ENCODE measurements around the gene FAM78B. TPM values are rescaled to one million over a fixed set of nuclear protein-coding genes. Genes with fewer than 3 reads are reported as not detected.

FAM78B gene
- total RNA-seq, 1 donor from 2014 or later = not detected

DNA sequence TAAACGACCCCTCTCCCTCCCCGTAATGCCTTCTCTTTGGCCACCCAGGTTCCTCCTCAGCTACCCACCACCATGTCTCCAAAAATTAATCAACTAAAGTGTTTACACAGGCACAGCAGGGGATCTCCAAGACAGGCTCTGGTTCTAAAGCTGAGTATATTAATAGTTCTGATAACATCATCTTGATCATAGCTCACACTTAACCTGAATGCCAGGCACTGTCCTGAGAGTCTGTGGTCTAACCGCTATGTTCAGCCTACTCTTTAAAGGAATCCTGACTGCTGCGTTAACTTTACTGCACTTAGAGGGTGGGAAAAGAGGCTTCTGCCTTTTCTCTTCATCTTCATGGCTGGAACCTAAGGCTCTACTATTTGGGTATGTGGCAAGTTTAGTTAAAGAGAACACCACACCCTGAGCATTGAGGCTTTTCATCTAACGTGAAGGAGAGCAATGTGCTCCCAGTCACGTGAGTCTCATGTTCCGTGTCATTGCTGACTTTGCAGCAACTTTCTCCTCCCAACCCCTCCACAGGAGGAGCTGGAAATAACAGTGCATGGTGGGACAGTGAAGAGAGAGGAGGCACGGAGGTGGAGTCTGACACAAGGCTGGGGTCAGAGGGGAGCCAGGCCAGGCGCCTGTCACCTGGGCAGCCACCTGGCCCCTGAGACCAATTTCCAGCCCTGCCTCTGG lies 86.4 kb downstream of the FAM78B start:
- DNase-seq (ENCODE audit: extremely low read depth, low read depth, low spot score) = no peak

DNA sequence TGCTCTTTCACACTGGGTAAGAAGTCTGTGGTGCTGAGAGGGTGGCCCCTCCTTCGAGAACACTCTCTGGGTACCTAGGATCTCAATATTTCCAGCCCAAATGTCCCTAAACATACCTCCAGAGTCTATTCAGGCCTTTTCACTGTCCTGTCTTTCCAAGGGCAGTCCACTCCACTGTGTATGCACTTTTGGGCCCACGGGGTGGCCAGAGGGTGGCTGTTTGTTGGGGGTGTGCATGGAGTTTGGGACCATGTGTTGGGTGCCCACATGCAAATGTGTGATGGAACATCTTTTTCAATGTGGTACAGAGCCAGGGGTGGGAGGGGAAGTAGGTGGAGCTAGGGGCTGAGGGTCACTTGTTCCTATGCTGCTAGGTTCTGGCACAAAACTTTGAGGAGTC lies 87.5 kb downstream of the FAM78B start:
- no peak for DNase-seq (ENCODE audit: extremely low read depth, low read depth, low spot score)

DNA sequence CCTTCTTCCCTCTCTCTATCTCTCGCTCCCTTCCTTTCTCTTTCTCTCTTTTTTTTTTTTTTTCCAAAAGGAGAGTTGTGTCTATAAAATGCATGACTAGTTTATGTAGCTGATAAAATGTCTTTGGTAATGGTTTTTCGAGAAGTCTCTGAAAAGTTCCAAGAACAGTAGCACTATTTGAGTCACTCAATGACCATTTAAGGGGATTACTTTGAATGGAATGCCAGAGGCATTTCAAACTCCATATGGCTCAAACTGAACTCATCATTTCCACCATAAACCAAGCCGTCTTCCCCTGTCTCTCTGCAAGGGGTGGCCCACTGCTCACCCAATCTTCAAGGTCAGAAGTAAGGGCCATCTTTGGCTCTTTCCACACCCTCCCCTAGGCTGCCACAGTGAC lies 93.3 kb downstream of the FAM78B start:
- DNase-seq (ENCODE audit: extremely low read depth, low read depth, low spot score) = no peak

DNA sequence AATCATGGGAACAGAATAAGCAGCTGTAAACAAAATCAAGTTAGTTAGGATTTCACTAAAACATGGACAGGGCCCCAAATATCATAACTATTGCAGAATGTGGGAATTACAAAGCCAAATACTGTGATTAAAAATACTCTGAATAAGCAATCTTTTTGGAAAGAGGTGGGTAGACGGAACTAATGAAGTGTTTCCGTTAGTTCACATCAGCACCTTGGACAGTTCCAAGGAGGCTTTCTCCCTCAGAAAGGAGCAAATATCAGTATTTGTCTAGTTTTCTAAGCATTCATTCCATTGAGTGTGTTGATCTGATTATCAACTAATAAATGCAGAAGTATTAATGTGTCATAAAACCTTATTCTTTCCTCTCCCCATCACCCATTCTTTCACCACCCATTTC lies 97.4 kb downstream of the FAM78B start:
- no peak for DNase-seq (ENCODE audit: extremely low read depth, low read depth, low spot score)

DNA sequence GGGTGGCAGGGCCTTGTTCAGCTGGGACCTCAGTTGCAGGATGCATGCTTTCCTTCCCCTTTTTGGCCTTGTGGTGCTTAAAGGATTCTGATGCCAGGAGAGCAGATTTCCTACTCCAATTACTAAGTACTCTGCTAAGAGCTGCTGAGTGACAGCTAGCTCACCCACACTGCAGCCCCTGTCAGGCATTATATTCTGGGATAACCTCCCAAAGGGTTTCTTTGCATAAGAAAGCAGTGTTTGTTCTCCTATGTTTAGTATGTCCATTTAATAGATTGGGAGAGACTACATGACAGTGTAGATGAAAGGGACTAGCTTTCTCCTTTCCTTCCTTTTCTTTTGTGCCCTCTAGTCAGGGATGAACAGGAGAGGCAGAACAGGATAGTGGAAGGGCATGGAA lies 100.7 kb downstream of the FAM78B start:
- no peak for DNase-seq (ENCODE audit: extremely low read depth, low read depth, low spot score)

DNA sequence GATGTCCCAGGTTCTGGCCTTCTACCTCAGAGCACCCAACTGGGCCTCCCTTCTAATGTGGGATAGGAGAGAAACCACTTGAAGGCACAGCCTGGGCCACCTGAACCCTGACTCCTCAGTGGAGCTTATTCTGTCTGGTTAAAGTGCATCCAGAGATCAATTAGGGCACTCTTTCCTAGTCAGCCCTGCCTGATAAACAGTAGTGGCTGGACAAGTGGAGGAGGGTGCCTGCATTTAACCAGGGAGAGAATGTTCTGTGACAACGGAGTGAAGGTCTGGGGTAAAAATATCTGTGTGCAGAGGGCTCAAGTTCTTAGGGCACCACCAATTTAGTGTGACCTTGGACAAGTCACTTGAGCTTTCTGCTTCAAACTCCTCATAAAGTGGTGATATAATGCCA lies 101.8 kb downstream of the FAM78B start:
- no peak for DNase-seq (ENCODE audit: extremely low read depth, low read depth, low spot score)

DNA sequence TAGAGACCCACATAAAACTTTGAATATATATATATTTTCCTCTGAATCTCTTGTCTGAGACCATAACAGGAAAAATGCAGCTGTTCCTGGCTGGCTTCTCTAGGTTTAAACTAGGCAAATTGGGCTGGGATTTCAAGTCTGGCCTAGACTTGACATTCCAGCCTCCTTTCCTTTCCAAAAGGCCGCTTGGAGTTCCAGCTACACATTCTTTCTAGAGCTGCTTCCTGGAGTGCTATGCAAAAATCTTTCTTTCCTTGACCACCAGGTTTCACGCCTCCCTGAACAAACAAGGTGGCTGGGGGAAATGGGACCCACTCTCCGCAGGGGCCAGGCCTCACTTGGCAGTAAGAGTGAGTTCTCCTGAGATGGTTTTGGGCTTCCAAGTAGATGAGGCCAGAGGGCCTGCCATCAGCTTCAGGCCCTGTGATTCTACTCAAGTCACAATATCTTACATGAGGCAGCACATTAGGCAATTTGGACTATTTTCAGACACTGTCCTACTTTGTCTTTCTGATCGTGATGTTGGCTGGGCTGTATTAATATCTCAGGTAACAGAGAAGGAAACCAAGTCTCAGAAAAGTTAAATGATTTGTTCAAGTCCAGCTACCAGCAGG lies 102.4 kb downstream of the FAM78B start:
- no peak for DNase-seq (ENCODE audit: extremely low read depth, low read depth, low spot score)

DNA sequence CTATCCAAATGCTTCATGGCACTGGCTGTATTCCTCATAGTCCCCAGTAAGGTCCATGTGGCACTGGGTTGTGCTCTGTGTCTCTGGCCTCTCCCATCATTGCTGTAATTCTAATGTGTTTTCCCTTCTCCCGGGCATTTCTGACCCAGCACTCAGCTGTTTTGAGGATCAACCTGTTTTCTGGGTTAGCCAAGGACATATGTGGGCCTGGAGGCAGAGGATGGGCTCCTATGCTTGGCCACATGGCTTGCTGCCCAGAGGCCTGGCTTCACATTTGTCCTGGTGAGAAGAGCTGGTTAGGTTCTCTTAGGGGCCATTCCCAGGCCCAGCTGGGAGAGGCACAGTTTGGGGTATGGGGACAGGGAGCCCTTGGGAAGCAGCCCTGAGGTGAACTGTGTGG lies 103.1 kb downstream of the FAM78B start:
- DNase-seq (ENCODE audit: extremely low read depth, low read depth, low spot score) = no peak

DNA sequence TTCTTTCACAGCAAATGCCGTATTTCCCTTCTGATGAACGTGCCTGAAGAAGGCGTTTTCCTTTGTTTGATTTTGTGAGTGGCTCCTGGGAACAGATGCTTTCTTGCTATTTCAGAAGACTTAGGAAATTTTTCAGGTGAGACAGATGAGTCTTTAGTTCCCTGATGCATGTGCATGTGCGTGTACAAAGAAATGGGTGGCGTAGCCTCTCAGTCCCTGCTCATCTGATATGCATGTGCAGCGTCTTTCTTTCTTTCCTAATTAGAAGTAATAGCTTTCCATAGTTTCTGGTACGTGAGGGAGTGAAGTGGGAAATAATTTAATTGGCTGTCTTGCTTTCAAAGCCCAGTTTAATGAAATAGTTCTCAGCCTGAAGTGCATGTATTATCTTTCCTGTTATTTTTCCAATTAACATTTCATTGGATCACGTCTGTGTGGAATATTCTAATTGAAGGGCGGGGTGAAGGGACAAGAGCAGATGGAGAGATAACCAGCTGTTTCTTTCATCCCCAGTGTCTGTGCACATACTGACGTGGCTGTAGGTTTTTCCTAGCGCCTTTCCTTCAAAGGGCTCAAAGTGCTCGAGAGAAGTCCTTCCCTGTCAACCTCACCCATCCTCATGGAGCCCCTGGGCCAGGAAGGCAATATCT lies 104.3 kb downstream of the FAM78B start:
- no peak for DNase-seq (ENCODE audit: extremely low read depth, low read depth, low spot score)

DNA sequence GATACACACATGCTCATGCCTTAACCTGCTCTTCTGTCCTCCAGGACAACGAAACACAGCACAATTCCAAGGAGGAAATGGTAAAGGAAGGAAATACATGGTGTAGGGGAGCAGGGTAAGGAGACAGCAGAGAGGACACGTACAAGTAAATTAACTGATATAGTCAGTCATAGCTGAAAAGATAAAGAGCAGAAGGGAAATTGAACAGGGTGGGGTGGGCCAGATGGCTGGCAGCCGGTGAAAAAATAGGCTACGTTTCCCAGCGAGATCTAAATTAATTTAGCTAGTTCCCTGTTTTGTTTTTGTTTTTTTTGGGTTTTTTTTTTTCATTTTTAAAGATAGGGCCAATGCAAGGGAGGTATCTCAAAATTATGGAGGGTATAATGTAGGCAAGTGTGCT lies 109.2 kb downstream of the FAM78B start:
- DNase-seq (ENCODE audit: extremely low read depth, low read depth, low spot score) = no peak

DNA sequence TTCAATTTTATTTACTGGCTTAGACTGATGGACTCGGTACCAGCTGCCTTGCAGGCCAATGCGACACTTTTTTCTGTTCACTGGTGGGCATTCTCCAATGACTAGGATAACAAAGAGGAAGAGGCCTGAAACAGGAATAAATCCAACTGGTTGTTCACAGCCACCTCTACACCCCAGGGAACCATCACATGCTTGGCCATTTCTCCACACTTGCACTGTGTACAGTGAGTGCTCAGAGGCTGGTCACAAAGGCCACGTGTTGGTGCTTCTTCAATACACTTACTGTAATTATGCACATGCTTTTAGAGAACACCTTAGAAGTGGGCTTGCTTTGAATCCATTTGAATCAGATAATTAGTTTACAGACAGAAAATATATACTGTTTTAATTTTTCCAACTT lies 113.4 kb downstream of the FAM78B start:
- no peak for DNase-seq (ENCODE audit: extremely low read depth, low read depth, low spot score)

DNA sequence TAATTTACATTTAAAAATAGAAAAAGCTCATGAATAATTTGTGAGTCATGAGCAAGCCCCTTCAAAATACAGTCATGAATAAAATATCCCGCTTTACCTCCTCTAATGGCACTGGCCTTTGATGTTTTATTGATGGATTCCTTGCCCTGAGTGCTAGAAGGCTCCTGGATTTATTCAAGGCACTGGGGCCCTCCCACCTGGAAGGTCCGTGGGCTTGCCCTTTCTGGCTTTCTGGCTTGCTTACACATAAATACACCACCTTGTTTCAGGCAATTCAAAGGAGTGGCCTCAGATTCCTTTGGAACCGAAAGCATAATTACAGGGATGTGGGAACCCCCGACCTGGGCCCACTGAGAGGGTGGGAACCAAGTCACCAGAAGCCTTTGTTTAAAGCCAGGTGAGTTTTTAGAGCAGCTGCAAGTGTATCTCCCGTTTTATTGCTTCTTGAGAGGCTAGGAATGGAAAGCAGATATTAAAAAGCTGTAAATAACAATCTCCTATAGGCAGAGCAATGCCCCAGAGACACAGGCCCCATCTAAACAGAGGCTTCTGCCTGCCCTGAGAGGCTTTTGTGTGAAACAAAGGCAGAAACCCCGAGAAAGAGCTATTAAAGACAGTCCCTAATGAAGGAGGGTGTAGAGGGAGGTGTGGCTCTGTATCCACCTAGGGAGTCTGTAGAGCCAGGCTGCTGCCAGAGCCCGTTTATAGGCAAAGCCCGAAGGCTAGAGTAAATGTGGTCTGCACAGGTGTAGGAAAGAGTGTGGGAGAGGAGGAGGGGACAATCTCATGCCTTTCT lies 126.4 kb downstream of the FAM78B start:
- DNase-seq (ENCODE audit: extremely low read depth, low read depth, low spot score) = no peak

DNA sequence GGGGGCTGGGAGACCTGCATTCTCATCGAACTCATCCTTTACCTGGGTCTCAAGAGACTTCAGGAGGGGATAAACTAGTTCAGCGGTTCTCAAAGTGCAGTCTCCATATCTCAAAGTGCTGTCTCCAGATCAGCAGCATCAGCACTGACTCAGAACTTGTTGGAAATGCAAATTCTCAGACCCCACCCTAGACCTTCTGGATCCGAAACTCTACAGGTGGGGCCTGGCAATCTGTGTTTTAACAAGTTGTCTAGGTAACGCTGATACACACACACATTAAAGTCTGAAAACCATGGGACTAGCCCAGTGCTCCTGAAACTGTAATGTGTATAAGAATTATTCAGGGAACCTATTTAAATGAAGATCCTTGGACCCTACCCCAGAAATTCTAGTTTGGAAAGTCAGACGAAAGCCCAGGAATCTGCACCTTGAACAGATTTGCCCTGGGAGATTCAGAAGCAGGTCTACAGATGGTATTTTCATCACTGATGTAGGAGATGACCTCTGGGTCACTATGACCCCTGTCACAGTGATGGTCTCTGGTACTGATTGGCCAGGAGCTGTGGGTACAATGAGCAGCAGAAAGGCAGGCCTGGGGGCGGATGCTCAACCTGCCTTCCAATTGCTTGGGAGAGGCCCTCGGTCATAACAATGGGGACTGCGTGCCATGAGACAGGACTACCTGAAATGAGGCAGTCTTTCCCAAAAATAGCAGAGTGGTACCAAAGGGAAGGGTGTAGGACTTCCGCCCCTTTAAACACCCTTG lies 127.2 kb downstream of the FAM78B start:
- no peak for DNase-seq (ENCODE audit: extremely low read depth, low read depth, low spot score)

DNA sequence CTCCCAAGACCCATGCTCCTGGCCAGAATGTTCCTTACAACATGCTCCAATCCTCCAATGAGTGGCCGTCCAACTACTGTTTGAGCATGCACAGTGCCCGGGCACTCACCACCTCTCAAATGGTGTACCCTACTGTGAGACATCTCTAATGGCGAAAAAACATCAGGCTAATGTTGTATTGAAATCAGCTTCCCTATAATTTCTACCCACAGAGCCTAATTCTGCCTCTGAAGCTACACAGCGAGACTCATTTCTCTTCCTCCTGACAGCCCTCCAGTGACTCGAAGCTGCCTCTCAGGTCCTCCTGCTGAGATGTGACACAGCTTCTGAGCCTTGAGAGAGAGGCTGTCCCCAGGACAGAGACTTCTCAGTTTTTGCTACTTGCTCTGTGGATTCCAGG lies 130.7 kb downstream of the FAM78B start:
- DNase-seq (ENCODE audit: extremely low read depth, low read depth, low spot score) = no peak

DNA sequence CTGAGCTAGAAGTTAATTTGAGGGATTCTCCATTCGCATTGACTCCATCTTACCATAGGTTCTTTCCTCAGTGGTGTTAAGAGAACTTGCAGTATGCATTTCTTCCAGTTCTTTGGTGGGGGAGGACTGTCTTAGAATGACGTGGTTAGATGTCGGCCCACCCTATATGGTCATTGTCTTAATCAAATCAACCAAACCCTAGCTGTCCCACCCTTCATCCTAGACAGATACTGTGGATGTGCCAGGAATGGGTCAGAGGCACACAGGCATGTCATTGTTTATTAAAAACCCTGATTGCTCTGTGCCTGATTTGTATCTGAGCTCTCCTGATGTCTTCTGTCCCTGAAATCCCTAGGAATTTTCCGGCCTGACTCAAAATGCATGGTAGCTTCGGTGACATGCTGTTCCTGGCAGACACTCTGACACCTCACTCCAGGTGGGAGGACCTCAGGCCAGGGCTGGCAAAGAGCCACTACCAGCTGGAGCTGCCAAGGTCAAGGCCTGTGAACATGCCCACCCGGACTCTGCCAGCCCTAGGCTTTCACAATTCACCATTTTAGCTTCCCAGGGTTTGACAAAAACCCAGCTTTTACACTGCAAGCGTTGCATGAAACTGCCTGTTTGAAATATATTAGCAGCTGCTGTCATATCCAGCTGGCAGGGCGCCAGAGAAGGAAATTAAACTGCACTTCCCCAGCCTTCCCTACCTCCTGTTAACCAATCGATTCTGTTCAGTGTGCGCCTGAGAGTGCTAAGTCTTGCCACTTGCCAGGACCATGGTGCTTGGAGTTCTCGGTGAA lies 134.0 kb downstream of the FAM78B start:
- DNase-seq (ENCODE audit: extremely low read depth, low read depth, low spot score) = no peak

DNA sequence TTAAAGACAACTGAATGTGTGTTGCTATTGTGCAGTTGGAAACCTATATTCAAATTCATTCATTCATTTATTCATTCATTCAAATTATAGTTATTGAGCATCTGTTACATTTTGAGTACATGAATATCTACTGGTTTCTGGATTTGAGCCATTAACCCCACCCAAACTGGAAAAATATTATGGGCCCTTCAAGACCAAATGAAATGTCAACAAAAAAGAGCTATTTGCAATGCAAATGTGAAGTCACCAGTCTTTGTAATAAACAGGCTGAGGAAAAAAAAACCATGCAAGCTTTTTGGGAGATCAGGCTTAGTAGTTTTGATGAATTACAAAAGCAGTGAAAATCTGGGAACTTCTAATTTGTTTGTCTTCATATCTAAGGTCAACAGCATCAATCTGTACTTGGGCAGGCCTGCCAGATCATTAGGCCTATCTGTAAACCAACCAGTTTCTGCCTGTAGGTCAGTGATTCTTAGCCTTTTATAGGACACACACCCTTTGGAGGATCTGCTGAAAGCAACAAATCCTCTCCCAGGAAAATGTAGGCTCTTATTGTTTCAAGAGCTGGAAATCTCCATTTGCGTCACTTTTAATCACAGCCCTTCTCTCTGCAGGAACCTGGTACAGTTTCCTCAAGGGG lies 134.7 kb downstream of the FAM78B start:
- DNase-seq (ENCODE audit: extremely low read depth, low read depth, low spot score) = no peak

DNA sequence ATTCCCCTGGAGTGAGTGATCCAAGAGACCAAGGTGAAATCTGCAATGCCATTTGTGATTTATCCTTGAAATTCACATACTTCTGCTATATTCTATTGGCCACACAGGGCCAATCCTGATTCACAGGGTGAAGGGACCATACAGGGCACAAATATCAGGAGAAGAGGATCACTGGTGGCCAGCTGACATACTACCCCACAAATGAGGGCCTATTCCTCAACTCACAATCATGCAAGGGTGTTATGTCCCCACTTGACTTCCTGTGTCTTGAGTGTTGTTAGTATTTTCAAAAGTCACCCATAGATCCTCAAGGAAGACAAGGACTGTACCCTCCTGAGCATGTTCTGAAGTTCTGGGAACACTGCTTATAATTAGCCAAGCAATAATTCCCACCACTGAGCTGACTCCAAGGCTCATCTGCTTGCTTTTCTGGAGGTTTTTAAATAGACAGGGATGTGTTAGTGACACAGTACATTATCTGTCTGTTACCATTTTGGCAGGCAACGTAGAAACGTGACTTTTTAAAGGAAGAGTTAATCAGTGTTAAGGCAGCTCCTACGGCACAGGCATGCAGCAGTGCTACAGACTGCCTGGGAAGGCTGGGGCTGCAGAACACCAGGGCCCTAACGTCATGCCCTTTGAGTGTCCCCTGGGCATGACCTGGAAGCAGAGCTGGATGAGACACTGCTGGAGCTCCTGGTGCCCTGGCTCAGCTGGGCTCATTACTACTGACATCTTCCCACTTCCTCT lies 137.4 kb downstream of the FAM78B start:
- DNase-seq (ENCODE audit: extremely low read depth, low read depth, low spot score) = no peak

DNA sequence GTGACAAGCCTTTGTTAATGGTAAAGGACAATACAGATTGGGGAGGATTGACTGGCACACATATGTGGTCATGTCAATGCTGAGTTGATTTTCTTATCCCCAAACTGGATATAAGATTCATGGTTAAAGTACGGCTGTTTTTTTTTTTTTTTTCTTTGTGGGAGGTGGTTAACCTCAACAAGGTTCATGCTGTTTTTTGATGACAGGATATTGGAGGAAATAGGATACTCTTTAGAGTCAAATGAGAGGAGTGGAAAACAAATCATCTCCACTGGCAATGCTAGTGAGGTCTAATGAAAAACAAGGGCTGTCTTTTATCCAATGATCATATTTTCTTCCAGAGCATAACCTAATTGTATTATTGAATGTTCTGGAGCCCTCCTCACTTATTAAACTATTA lies 140.2 kb downstream of the FAM78B start:
- no peak for DNase-seq (ENCODE audit: extremely low read depth, low read depth, low spot score)

DNA sequence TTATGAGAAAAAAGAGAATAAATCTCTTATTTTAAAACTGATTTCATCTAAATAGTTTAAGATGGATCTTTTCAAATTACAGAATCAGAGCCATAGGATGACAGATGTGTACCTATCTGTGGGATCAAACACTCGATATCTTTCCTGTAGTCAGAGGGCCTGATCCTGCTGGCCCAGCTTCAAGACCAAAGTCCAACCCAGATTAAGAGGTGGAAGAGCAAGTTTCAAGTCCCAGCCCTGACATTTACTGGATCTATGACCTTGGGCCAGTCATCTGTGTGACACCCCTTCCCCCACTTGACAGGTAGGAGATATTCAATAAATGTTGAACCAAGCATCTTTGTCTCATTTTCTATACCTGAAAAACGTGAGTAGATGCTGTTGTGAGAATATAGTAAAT lies 140.7 kb downstream of the FAM78B start:
- no peak for DNase-seq (ENCODE audit: extremely low read depth, low read depth, low spot score)

All from glomerular endothelial cell (primary cell).